GM18858 (cell line): ENCODE measurements around the gene ACSL3.
"Not testable (repeated sequence)": the region's sequence is repeated elsewhere in the genome, so short reads cannot be mapped to it uniquely, and the experiment has no call there.

Source experiments
- ATAC-seq: cut with Tn5 transposase; IDR thresholded peaks from one replicate; pipeline ENCODE4 v1.9.1; 2021; ENCODE audit not compliant: unreplicated experiment

ACSL3 gene

GRCh38 chr2:222851956-222852617, 8.7 kb upstream of the ACSL3 start:
- no peak for ATAC-seq

- ATAC-seq: no peak
Measured at GRCh38 chr2:222854773-222855700, 5.8 kb upstream of the ACSL3 start.

GRCh38 chr2:222859786-222860612, 837 bp upstream of the ACSL3 start:
- no peak for ATAC-seq

- peak; percentile 18 for ATAC-seq
Measured at GRCh38 chr2:222861411-222862105, 722 bp downstream of the ACSL3 start.

- ATAC-seq: no peak
Measured at GRCh38 chr2:222862106-222862908, 1.5 kb downstream of the ACSL3 start.

GRCh38 chr2:222862909-222863544, 2.2 kb downstream of the ACSL3 start:
- no peak for ATAC-seq

GRCh38 chr2:222864296-222864695, 3.5 kb downstream of the ACSL3 start:
- ATAC-seq: no peak

- no peak for ATAC-seq
Measured at GRCh38 chr2:222865301-222865700, 4.5 kb downstream of the ACSL3 start.

GRCh38 chr2:222866358-222866960, 5.6 kb downstream of the ACSL3 start:
- ATAC-seq: no peak

GRCh38 chr2:222868560-222869251, 7.9 kb downstream of the ACSL3 start:
- ATAC-seq: not testable (repeated sequence)

- no peak for ATAC-seq
Measured at GRCh38 chr2:222869252-222869560, 8.4 kb downstream of the ACSL3 start.

GRCh38 chr2:222871291-222871690, 10.5 kb downstream of the ACSL3 start:
- no peak for ATAC-seq

- ATAC-seq: no peak
Measured at GRCh38 chr2:222872551-222872950, 11.7 kb downstream of the ACSL3 start.

GRCh38 chr2:222875482-222875881, 14.6 kb downstream of the ACSL3 start:
- ATAC-seq: no peak

GRCh38 chr2:222876947-222877346, 16.1 kb downstream of the ACSL3 start:
- no peak for ATAC-seq

- ATAC-seq: no peak
Measured at GRCh38 chr2:222877556-222878300, 16.9 kb downstream of the ACSL3 start.

GRCh38 chr2:222878301-222878876, 17.6 kb downstream of the ACSL3 start:
- no peak for ATAC-seq
